PC-3 (cell line): ENCODE measurements around the gene HOXB13.

Experiments
- CTCF ChIP-seq: fragments of 300-600 bp; sonication (generic); conservative IDR thresholded peaks from 2 replicates; pipeline ENCODE4 v1.5.1; 2017; ENCODE audit warnings: antibody characterized with exemption, low read depth, mild to moderate bottlenecking, low read length
- EZH2 ChIP-seq: fragments of 300-600 bp; sonication (generic); IDR thresholded peaks from one replicate; pipeline ENCODE4 v1.6.1; 2017; ENCODE audit warnings: antibody characterized with exemption, mild to moderate bottlenecking, low read length; ENCODE audit not compliant: unreplicated experiment
- EZH2phosphoT487 ChIP-seq: fragments of 300-600 bp; sonication (generic); IDR thresholded peaks from 2 replicates; pipeline ENCODE4 v1.6.1; 2018; ENCODE audit warnings: mild to moderate bottlenecking, antibody characterized with exemption, low read length, borderline replicate concordance

- no peak for TF ChIP-seq CTCF
- TF ChIP-seq EZH2, result no peak
- TF ChIP-seq EZH2phosphoT487, result no peak
Measured at GRCh38 chr17:48726114-48726915, 2.2 kb downstream of the HOXB13 start.
